ENCODE results near the gene TENM4.

The TENM4 gene

DNA sequence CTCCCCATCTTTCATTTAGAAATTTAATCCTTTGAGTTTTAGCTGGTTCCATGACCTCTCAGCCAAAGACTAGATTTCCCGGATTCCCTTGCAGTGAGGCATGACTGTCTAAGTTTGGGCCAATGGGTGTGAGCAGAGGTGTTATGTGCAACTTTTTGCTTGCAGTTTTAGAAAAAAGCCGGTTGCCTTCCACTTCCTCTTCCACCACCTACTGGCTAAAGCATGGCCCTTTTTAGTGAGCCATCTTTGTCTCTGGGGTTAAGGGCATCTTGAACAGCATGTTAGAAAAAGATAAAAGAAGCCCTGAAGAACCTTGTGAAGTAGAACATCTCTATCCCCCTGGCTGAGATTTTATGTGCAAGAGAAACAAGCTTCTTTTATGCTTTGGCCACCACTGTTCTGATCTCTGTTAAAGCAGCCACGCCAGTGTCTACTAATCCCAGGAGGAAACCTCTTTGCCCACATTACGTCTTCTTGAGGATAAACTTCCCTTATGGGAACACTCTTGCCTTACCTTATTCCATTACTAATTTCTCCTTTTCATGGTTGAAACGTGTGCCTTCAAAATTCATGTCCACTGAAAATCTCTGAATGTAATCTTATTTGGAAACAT lies 279.9 kb downstream of the TENM4 start:
- no peak for DNase-seq

DNA sequence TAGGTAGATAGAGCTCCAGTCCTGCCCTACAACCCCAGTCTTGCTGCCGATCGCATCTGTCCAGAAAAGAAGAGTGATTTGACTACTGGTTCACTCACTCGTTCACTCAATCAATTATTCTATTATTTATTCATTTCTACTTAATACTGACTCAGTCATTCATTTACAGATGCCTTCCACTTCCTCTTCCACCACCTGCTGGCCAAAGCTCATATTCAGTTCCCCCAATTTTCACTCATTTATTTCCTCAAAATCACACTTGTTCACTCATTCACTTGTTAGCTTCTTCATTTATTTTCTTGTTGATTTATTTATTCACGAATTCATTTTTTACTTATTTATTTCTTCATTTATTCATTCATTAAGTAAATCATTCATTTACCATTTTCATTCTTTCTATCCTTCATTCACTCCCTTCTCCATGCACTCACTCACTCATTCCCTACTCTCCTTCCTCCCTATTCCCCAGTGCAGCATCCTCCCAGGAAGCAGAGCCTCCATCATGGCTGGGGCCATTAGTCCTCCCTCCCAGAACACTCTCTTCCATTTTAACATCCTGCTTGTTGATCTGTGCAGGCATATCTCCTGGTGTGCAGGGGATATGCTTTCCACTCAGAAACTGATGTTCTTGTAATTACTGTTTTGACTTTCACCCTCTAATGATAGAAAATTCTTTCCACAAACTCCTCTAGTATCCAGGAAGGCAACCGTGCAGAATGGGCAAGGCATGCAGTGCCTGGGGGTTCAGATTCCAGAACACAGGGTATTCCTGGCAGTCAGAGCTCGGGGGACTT lies 281.0 kb downstream of the TENM4 start:
- DNase-seq, result no peak

DNA sequence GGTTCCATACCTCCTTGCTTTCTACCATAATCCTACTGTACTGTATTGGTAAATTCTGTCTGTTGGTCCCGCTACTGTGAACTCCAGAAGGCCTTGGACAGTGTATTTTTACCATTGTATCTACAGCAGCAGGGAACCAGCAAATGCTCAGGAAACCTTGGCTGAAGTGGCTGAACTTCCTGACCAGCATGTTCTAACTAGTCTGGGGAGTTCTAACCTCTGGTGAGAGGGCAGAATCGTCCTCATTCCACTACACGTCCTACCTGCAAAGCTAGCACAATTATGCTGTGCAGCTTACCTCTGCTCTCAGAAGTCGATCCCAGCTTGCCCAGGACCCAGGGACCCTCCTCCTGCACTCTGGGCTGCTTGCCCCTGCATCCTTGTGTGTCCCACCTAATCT lies 283.1 kb downstream of the TENM4 start:
- no peak for DNase-seq

DNA sequence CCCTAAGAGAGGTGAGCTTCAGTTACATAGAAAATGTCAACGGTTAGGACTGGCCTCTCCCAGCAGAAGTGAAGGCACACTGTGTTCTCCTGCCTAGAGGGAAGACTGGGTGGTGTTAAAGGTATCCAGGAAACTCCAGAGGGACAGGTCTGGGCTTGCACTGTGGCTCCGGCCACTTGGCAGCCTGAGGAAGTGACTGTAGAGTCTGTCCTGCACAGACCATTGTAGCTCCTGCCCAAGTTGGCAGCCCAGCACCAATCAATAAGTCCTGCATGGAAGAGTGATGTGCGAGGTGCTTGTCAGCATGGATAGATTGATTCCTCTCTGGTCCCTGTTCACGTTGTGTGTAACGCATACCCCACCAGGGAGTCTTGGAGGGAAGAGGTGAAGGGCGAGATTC lies 284.8 kb downstream of the TENM4 start:
- no peak for DNase-seq

DNA sequence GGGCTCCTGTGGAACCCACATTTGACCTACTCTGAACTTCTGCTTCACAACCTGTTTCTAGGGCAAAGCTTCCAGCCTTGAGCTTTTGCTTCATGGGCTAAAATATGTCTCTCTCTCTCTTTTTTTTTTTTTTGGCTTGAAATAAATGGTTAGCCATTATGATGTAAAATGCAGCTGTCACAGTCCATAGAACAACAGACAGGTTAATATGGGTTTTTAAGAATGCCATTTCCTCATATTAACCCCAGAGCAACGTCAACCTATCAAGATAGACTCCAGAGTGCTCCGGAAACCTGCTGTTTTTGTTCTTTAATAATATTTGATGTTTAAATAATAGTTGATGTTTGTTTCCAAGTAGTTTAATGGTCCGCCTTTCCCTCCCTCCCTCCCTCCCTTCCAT lies 285.6 kb downstream of the TENM4 start:
- DNase-seq, result no peak

DNA sequence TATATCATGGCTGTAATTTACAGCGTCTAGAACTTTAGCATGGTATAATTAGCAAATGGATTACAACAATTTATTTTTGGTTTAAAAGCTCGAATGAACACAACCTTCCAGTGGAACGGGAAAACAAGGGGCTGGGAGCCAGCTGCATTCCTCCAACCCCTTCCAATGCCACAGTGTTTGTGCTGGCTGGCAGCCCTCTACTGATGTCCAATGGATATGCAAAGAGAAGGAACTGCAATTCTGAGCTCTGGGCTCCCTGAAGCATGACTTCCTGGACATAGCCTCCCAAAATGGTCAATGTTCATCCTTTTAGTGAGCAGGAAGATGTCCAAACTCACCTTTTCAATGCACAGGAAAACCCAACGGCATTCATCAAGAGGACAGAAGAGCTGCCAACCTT lies 288.3 kb downstream of the TENM4 start:
- DNase-seq, result no peak

DNA sequence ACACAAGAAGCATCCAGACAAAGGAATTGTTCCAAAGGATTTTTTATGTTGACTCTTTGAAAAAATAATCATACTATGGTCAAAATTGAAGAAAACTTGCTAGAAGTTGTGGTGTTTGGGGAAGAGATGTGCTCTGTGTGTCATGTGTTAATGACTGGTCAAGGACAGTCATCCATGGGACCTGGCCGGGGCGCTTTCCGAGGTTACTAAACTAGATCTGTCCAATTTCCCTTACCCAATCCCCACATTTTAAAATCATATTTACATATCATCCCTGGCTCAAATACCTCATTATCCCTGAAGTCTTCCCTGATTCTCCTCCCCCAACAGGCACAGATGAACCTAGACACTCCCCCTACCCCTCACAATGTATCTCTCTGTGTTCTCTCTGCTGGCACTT lies 289.4 kb downstream of the TENM4 start:
- no peak for DNase-seq

DNA sequence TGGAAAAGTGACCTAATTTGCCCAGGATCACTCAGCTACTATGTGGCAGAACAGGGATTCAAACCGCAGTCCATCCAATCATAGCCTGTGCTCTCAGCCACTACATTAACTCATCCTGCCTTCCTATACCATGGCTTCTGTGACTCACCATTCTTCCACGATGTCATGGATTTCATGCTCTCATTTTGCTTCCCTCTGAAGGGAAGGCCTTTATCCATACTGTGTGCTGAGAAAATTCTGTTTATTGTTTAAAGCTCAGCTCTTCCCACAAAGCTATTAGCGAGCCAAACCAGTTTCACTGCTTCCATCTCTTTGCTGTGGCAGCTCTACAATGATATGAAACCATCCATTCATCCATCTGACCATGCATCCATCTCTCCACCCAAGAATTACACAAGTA lies 289.9 kb downstream of the TENM4 start:
- no peak for DNase-seq

DNA sequence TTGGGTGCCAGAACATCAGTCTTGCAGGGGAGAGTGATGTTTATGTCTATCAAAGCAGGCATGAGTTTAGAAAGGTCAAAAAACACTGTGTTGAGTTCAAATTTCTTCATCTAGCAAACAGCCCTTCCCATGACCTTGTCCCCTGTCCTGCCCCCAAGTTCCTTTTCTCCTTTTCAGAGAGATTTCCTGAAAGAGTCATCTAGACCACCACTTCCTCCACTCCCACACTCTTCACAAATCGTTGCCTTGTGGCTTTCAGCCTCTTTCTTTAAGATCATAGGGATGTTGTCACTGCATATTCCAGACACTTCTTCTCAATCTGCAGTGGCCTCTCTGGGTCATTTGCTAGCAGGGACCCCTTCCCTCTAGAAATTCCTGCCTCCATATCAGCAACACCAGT lies 290.5 kb downstream of the TENM4 start:
- DNase-seq, result no peak

DNA sequence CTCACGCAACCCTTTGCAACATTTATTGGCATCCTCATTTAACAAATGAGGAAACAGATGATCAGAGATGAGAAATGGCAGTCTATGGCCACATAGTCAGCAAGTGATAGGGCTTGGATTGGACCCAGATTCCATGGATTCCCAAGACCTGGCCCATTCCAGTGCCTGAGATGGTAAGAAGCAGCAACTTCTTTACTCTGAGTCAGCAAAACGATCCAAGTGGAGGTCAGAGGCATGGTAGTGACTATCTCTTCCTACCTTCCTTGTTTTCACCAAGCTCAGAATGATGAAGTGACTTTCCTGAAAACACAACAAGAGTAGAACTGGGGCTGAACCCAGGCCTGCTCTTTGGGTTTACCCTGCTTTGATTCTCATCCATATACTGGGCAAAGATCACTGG lies 293.1 kb downstream of the TENM4 start:
- DNase-seq, result no peak

DNA sequence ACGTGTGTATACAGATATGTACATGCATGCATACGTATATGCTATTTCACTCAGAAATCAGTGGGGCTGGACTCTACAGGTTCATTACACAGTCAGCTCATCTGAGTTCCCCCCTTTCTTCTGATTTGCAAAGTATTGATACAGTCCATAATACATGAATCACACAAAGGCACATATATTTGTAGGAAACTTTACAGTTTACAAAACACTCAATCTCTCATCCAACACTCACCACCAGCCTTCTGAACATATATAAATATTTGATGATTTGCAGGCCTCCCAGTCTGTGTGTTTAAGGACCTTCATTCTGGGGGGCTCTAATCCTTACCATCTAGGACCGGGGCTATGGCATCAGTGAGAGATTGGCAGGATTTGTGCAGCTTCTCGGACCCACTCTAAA lies 293.8 kb downstream of the TENM4 start:
- DNase-seq, result no peak

DNA sequence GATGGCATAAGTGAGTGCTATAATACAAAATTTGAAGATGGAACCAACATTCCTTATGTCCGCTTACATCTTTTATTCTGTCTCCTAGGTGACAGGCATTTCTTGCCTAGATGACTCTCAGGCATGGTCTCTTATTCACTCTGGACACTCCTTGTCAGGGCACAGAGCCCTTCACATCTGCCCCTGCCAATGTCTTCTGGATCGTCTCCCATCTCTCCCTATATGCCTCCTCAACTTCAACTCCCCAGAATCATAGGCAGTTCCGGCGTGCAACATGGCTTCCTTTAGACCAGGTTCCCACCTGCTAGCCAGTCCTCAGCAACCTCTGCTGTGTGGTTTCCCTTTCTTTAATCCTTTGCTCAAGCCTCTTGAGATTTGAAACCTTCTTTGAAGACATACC lies 300.9 kb downstream of the TENM4 start:
- DNase-seq, result no peak

DNA sequence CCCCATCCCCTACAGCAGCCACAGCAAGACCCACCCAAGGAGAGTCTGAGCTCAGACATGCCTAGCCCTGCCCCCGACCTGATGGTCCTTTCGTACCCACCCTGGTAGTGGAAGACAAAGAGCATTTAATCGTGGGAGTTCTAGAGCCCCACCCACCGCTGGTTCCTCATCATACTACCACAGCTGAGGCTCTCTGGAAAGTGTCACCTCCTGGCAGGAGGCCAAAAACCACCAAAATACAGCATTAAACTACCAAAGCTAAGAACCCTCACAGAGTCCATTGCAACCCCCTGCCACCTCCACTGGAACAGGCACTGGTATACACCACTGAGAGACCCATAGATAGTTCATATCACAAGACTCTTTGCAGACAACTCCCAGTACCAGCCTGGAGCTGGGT lies 311.1 kb downstream of the TENM4 start:
- DNase-seq, result no peak

DNA sequence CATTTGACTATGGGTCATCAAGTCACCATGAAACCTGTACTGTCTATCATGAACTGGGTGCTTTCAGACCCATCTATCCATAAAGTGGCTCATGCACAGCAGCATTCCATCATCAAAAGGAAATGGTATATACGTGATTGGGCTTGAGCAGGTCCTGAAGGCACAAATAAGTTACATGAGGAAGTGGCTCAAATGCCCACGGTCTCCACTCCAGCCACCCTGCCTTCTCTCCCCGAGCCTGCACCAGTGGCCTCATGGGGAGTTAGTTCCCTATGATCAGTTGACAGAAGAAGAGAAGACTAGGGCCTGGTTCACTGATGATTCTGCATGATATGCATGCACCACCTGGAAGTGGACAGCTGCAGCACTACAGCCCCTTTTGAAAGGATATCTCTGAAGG lies 312.5 kb downstream of the TENM4 start:
- DNase-seq, result no peak

DNA sequence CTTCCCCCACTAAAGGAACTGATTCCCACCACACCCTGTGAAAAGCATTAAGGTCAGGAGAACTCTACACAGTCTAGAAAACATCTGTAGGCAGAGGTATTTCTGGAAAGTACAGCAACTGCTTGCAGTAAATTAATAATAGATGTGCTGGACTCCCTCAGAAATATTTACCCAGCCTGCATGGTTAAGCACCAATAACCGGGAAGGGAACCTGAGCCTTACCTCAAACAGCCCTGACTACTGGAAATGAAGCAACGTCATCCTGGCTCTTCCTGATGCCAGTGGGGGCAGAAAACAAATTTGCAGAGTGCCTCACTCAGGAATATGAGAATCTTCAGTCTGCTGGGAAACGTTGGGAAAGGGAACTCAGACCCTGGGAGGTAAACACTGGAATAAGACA lies 318.1 kb downstream of the TENM4 start:
- no peak for DNase-seq

DNA sequence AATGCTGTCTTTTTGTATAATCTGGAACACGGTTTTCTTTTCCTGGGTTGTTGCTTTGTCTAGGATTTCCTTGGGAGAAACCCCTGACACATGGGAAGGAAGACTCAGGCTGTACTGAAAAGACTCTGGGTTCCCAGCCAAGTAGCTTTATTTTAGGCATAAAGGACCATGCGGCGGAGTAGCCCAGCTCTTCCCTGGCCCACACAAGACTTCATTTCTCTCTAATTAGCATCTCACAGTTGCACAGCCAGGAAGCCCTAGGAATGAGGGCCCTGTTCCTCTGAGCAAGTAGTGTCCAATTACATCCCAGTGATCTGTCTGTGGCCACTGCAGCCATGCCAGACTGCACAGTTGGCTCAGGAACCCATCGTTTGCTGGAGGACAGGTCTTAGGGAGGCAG lies 319.5 kb downstream of the TENM4 start:
- DNase-seq, result peak; percentile 65

DNA sequence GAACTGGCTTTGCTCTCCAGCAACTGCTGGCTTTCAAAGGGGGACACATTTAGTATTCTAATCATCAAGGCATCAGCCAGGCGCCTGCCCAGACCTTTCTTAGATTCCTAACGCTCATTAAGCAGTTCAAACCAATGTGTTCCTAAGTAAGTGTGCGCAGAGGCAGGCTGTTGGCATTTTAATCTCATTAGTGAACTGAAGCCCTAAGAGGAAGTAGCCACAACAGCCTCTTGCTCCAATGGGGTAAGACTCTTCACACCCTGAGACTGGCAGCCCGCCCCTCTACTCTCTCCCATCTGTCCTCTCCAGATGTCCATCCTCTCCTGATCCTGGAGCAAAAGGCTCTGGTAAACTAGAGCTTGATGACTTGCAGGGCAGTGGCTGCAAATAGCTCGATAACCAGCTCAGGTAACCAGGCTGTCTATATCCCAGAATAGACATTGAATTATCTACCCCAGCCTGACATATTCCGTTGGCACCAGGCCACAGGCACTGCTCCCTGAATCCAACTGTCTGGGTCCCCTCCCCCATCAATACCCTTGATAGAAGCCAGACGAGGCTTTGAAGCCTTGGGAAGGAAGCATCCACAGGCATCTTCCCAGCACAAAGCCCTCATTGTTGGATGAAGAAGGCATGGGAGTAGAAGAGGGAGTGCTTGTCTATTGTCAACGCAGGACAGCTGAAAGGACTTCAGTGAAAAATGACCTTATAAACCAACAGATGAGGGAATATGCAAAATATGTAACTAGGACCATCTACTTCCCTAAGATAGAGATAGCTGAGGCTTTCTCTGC lies 321.1 kb downstream of the TENM4 start:
- DNase-seq, result peak; percentile 88

DNA sequence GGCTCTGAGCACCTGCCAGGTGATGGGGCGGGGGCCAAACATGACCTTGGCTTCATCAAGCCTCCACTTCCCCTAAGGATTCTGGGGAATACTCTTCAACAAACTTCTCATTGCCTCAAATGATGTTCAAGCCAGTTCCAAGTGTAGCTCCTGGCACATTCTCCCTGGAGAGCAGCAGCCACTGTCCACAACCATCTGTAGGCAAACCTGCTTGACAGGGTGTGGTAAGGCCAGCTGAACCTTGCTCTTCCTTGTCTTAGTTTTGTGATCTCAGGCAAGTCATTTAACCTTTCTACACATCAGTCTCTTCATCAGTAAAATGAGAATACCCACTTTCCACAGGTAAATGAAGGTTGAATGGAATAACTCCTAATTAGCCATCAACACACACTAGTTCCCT lies 323.3 kb downstream of the TENM4 start:
- DNase-seq, result no peak

DNA sequence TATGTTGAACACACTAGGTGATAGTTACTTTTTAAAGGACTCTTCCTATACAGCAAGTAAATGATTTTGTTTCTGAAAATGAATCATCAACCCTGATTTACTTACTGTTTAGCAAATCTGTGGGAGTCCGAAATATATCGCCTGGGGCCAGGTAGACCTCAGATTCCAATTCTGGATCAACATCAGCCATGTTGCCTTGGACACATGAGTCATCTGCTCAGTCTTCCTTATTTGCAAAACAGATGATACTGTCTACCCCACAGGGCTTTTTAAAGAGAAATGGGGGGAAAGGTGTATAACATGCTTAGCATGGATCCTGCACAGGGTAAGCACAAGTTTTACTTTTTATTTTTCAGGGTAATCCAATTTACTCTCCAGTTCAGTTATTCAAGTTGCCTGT lies 324.2 kb downstream of the TENM4 start:
- no peak for DNase-seq

DNA sequence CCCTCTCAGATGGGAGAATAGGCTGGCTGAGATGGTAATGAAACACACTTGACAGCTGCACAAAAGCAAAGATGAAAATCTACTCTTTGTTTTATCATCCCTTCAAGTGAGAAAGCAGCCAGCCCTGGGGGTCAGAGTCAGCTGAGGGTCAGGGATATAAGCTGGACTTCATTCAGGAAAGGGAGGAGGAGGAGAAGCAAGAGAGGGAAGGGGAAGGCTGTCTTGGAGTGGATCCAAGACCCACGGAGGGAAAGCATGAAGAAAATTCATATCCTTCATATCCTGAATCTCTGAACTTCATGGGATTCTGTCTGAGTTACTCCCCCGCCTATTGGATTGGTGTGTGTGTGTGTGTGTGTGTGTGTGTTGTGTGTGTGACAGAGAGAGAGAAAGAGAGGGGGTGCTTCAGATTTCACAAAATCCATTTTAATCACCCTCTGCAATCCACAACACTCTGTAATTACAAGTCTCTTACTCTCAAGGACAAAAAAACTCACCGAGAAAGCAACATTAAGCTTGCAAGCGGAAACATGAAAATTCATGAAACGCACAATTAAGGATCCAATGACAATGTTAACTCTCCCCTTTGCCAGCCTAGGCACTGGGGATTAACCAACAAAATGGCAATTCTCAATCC lies 327.7 kb downstream of the TENM4 start:
- no peak for DNase-seq

DNA sequence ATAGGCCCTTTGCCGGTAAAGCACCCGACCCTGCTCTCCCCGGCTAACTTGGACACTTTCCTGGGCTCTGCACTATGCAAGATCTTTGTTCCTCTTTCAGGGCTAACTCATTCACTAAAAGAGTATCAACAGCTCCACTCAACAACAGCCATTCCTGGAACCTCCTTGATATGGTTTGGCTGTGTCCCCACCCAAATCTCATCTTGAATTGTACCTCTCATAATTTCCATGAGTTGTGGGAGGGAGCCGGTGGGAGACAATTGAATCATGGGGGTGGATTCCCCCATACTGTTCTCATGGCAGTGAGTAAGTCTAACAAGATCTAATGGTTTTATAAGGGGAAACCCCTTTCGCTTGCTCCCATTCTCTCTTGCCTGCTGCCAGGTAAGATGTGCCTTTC lies 330.0 kb downstream of the TENM4 start:
- no peak for DNase-seq

DNA sequence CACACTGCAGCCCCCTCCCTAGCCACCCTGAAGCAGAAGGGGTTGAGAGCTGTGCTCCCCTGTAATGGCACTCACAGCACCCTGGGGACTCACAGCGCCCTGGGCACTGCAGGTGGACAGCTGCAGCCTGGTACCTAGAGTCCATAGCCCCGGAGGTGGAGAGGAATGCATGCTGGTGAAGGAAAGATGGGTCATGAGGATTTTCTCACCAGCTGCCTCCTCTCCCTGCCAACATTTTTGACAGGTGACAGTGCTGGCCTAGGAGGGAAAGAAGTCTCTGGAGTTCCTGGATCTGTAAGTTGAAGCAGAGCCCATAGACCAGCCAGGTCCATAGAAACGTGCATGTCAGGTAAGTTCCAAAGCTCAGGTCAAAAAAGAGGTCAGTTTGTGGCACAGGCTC lies 330.5 kb downstream of the TENM4 start:
- DNase-seq, result no peak

DNA sequence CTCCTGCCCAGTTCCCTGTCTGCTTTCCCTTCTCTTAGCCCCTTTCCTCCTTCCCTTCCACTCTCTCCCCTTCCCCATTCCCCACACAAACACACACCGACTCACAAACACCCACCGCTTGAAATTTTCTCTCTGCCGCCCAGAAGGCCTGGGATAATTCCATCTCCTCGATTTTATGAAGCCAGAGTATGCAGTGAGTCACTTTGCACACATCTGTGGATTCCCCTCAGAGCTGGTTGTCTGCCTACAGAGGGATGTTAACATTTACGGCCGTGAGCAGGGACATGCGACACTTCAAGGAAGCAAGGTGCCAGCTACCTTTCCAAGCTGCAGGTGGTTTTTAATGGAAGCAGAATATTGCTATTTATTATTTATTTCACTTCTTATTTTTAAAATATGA lies 332.0 kb downstream of the TENM4 start:
- no peak for DNase-seq

DNA sequence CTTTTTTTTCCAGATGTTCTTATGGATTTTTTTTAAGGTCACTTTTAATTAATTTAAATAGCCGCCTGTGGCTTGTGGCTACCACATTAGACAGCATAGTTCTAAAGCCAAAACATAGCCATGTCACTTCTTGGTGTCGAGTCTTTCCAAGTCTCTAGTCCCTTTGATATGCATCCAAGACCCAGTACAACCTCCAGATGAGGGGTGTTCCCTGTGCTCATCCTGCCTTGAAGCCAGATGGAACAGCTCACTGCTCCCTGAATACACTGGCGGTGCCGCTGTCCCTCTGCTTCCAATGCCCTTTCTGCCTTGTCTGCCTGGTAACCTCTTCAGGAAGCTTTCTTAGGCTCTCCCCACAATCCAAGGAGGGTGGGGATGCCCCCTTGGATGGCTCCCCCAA lies 338.0 kb downstream of the TENM4 start:
- DNase-seq, result no peak

All from NCI-H446 treated with DMSO at 0.1 percent for 48 hours (cell line).